ENCODE results near the gene MRI1.
"Not testable (repeated sequence)": the region's sequence is repeated elsewhere in the genome, so short reads cannot be mapped to it uniquely, and the experiment has no call there.

MRI1 gene

DNA sequence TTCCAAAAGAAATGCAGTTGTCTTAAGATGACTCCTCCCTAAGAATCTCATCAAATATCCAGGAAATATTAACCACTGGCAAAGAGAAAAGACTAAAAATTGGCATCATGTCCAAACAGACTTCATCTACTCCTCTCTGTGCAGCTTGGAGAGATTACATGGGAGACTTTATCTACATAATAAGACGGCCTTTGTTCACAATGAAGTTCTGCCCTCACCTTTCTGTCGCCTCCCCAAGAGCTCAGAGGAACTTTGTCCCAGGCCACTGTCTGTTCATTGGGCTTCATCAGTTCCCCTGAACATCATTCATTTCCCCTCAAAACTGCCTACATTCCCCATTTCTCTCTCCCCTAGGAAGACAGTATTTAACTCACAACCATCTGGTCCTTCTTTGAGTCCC, 22.4 kb upstream of the MRI1 start:
- TF ChIP-seq, protein P1, sequence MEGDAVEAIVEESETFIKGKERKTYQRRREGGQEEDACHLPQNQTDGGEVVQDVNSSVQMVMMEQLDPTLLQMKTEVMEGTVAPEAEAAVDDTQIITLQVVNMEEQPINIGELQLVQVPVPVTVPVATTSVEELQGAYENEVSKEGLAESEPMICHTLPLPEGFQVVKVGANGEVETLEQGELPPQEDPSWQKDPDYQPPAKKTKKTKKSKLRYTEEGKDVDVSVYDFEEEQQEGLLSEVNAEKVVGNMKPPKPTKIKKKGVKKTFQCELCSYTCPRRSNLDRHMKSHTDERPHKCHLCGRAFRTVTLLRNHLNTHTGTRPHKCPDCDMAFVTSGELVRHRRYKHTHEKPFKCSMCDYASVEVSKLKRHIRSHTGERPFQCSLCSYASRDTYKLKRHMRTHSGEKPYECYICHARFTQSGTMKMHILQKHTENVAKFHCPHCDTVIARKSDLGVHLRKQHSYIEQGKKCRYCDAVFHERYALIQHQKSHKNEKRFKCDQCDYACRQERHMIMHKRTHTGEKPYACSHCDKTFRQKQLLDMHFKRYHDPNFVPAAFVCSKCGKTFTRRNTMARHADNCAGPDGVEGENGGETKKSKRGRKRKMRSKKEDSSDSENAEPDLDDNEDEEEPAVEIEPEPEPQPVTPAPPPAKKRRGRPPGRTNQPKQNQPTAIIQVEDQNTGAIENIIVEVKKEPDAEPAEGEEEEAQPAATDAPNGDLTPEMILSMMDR (conservative IDR thresholded peaks at IDR 0.05; ENCODE audit: low read depth), result no peak
- ChIA-PET CTCF (interaction anchor here (0.6 kb wide), 1 partner anchor 140 kb away, joined by 5 read pairs; no protein-coding TSS in a partner anchor), POLR2A (ENCODE audit: low non-redundant PET) (no interaction called here)
- DNase-seq (ENCODE audit: low spot score), result no peak
- H3K27ac ChIP-seq, result no peak overlapping the region

DNA sequence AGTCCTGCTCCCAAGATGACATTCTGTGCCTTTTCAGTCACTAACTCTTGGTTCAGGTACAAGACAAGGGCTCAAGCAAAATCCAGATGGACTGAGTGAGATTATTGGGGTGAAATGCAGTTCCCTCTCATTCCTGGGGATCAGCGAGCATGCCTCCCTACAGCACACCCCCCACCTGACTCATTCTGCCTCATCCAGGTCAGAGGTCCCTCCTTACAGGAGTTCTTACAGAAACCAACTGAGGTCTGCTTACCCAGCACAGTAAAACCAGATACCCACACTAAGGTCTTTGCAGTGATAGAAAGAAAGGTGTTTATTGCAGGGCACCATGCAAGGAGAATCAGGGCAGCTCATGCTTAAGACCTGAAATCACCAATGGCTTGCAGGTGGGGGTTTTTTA, 21.6 kb upstream of the MRI1 start:
- no peak overlapping the region; the same call in 1 of the 2 replicates for H3K27ac ChIP-seq
- POLR2A ChIA-PET (ENCODE audit: low non-redundant PET), result no interaction called here
- CTCF ChIA-PET, result no interaction called here
- DNase-seq (ENCODE audit: low spot score), result peak; percentile 56
- TF ChIP-seq, protein P1 (conservative IDR thresholded peaks at IDR 0.05; ENCODE audit: low read depth), result no peak

DNA sequence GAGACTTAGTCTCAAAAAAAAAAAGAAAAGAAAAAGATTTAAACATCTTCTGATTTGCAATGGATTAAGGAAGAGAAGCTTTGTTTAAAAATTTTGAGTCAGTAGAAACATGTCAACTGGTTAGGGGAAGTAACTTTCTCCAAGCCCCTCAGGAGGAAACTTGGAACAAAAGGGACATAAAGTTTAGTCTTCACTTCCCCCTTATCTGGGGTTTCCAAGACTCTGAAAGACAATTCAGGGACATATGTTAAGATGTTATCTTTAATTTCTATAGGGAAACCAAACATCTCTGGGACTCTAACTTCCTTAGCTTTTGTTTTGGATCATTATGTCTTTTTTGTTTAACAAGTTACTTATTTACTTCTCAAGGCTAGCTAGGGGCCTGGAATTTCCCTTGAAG, 20.1 kb upstream of the MRI1 start:
- TF ChIP-seq, protein P1 (conservative IDR thresholded peaks at IDR 0.05; ENCODE audit: low read depth), result no peak
- no peak overlapping the region for H3K27ac ChIP-seq
- CTCF ChIA-PET, result no interaction called here
- no peak for DNase-seq (ENCODE audit: low spot score)
- POLR2A ChIA-PET (ENCODE audit: low non-redundant PET), result no interaction called here

DNA sequence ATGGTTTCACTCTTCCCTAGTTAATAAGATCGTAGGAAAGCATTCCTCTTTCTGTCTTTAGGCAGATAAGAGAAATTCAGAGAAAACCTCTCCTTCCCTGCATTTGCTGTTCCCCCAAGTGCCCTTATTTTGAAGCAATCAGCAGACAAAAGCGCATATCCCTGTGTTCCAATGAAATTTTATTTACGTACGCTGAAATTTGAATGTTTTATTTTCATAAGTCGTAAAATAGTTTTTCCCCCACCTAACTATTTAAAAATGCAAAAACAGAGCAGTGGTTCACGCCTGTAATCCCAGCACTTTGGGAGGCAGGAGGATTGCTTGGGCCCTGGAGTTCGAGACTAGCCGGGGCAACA, 17.2 kb upstream of the MRI1 start:
- ChIA-PET CTCF (interaction anchor here (1.6 kb wide), 1 partner anchor 26 kb away, joined by 6 read pairs; no protein-coding TSS in a partner anchor), POLR2A (ENCODE audit: low non-redundant PET) (interaction anchor here (0.7 to 1.7 kb wide), 4 partner anchors 8 to 104 kb away, joined by 4 to 12 read pairs (median 6); partner anchors contain the start of gene MRI1)
- H3K27ac ChIP-seq, result peak overlapping the region; percentile 87
- DNase-seq (ENCODE audit: low spot score), result no peak
- TF ChIP-seq, protein P1 (conservative IDR thresholded peaks at IDR 0.05; ENCODE audit: low read depth), result no peak

DNA sequence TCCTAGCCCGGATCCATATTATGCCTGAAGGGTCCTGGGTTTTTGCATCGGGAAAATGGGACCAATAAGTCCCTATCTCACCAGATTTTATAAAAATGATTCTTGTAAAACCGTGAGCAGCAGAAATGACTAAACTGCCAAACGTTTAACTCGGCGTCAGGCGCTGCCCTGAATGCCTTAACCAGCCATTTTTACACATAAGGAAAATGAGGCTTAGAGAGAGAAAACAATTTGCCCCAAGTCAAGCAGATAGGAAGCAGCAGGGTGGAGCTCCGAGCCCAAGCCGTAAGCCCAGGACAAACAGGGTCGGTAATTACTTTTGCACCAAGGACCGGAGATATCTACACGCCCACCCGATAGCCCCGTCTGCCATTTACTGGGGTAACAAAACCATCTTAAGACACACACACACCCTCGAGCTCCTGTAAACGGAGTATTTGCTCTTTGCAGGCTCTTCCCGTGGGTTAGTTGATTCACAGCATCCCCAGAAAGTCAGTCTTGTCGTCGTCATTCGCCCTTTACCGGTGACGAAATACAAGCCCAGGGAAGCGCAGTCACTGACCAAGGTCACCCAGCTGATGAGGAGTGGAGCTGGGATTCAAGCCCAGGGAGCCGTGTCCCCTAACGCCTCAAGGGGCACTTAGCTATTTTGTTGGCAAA, 16.0 kb upstream of the MRI1 start:
- TF ChIP-seq, protein P1 (conservative IDR thresholded peaks at IDR 0.05; ENCODE audit: low read depth), result no peak
- H3K27ac ChIP-seq, result peak overlapping the region; percentile 87
- no peak for DNase-seq (ENCODE audit: low spot score)
- CTCF ChIA-PET, result interaction anchor here (1.1 to 1.6 kb wide), 2 partner anchors 15 to 25 kb away, joined by 3 to 6 read pairs; no protein-coding TSS in a partner anchor
- POLR2A ChIA-PET (ENCODE audit: low non-redundant PET), result interaction anchor here (0.5 to 1.7 kb wide), 4 partner anchors 10 to 18 kb away, joined by 3 to 12 read pairs (median 6); partner anchors contain the start of gene MRI1

DNA sequence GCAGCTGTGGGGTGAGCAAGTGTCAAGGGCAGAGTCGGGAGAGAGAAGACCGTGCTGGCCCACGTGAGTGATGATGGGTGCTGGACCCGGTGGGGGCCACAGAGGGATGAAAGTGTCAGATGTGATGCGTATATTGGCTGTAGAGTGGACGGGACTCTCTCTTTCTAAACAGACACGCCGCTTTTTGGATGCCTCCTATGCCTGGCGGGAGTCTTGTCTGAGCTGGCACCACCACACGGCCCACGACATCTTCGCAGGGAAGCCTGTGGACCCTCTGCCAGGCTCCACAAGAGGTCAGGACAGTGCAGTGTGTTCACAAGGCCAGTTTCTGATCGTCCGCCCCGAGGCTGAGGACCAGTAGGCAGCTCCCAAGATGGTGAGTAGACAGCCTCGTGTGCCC, 12.9 kb upstream of the MRI1 start:
- POLR2A ChIA-PET (ENCODE audit: low non-redundant PET), result interaction anchor here (0.7 kb wide), 1 partner anchor 16 kb away, joined by 4 read pairs; no protein-coding TSS in a partner anchor
- peak overlapping the region; percentile 30 for H3K27ac ChIP-seq
- TF ChIP-seq, protein P1 (conservative IDR thresholded peaks at IDR 0.05; ENCODE audit: low read depth), result no peak
- CTCF ChIA-PET, result interaction anchor here (1.1 to 1.2 kb wide), 2 partner anchors 14 to 30 kb away, joined by 4 to 5 read pairs; no protein-coding TSS in a partner anchor
- DNase-seq (ENCODE audit: low spot score), result no peak

DNA sequence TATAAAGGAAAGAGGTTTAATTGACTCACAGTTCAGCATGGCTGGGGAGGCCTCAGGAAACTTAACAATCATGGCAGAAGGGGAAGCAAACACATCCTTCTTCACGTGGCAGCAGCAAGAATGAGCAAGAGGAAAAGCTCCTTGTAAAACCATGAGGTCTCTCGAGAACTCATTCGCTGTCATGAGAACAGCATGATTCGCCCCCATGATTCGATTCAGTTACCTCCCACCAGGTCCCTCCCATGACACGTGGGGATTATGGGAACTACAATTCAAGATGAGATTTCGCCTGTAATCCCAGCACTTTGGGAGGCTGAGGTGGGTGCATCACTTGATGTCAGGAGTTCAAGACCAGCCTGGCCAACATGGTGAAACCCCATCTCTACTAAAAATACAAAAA, 10.7 kb upstream of the MRI1 start:
- 0 out of 2 replicates have a peak overlapping the region, but pooled peaks have one; percentile 10 for H3K27ac ChIP-seq
- CTCF ChIA-PET, result interaction anchor here (0.7 kb wide), 1 partner anchor 14 kb away, joined by 3 read pairs; no protein-coding TSS in a partner anchor
- DNase-seq (ENCODE audit: low spot score); POLR2A ChIA-PET (ENCODE audit: low non-redundant PET): not testable (repeated sequence)

Data from RWPE1 (cell line).